HG03354 (cell line): Measurements from ENCODE around the gene NIBAN1.

ENCODE experiments used
- ATAC-seq: cut with Tn5 transposase; IDR thresholded peaks from one replicate; pipeline ENCODE4 v1.9.1; 2021; ENCODE audit warnings: mild to moderate bottlenecking; ENCODE audit not compliant: unreplicated experiment, poor library complexity, severe bottlenecking

Gene NIBAN1

DNA sequence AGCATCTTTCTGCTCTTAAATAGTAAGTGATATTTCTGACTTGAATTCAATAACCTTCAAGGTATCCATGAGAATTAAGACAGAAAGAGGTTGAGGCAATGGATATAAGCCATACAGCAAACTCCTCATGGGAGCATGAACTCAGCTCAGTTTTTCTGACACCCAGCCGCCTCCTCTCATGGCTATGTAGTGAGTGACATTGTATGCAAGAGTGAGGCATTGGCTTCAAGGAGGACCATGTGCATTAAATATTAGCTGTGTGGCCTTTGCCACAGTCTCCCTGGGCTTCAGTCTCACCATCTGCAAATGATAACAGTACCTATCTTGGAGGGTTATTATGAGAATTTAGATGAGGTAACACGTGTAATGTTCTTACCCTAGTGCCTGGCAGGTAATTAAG lies 23.4 kb downstream of the NIBAN1 start:
- ATAC-seq, result no peak

DNA sequence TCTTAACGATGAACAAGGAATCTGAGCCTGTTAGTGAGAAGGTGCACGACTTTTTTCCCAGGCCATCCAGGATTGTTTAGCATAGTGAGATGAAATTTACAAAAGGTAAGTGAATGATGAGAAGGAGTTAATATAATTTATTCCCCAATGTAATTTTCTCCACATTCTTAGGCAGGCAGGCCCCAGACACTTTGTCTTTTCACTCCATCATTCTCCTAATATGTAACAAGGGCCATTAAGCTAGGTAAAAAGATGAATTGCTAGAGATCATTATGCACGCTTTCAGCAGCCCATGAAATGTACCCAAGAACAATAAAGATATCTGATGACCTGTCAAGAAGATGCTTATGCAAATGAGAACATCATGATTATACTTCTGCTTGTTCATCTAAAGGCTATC lies 24.1 kb downstream of the NIBAN1 start:
- no peak for ATAC-seq

DNA sequence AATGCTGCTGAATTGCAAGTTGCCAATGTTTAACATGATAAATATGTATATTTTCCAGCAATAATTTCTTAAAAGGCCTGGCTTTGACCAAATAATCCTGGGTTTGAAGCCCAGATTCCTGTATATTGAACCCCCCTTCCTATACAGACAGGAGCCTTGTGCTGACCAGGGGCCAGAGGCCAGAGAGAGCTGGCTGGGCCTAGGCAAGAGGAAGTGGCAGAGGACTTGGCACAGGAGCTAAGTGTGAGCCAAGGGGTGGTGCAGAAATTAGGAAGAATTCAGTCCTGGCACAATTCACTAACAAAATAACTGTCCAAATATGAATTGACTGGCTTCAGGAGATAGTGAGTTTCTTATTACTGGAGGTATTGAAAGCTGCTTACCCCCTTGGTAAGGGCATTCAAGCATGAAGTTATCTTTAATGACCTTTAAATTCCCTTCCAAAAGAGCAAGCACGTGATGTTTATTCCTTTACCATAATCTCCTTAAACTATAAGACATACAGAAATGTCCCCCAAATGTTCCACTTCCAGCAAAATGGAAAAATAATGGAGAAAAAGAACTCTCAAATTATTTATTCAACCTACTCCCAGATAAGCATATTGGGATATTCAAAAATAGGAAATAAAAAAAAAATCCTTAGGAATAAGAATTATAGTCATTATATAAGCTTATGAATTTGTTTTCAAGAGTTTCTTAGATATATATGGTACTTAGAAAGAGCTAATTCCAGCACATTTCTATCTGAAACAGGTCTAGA lies 26.6 kb downstream of the NIBAN1 start:
- no peak for ATAC-seq

DNA sequence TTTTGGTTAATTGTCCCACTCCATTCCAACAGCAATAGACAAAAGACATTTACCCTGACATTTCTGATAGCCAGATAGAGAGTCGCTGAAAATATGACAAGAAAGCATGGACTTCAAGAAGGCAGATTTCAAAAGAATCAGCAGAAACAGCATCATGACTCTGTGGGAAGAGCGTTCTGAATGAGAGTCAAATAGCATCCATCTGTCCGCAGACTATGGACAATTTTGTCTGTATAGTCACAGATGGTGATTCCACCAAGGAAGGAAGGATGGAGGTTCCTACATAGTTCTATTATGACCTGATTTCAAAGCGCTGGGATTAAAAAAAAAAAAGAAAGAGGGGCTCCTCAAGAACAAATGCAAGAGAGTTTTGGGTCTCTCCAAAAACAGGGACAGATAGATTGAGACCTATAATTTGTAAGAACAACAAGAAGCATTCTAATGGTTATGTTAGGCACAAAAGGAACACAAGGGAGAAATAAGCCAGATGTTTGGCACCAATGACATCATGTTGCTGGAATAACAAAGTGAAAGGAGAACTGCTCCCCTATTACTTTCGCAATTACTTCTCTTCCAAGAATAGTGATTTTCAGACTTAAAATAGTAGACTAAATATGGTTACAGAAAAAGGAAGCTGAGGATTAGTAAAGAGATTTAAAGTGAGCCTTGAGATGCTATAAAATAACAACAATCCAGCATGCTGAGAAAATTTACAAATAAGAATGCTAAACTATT lies 28.5 kb downstream of the NIBAN1 start:
- peak; percentile 49 for ATAC-seq

DNA sequence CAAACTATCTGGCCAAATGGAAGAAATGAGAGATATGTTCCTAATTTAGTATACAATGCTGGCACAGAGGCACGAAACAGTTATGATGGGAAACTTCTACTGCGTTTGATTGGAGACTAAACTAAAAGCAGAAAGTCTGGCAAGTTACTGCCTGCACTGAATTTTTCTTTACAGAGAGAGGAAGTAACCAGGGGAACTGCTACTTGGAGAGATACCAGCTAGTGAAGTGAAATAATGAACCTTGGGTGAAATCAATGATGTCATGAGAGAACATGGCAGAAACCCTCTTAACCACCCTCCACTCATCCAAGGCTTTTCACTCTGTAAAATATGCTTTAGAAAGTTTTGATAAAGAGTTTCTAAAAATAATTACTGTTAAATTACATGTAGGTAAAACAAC lies 29.3 kb downstream of the NIBAN1 start:
- ATAC-seq, result peak; percentile 59

DNA sequence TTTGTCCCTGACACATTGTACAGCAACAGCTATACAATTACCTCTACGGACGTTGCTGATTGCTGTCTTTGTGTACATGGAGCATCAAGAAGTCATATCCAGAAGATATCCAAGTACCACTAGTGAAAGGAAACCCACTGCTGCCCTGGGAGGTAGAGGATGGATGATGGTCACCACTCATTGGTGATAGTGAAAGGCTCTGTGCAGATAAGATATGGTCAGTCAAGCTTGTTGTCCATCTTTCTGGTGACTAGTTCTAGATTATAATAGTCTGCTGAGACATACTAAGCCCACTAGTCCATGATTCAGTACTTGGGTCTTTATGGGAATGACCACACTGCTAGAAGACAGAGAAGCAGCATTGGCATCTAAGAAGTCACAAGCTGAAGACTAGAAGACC lies 30.3 kb downstream of the NIBAN1 start:
- ATAC-seq, result no peak

DNA sequence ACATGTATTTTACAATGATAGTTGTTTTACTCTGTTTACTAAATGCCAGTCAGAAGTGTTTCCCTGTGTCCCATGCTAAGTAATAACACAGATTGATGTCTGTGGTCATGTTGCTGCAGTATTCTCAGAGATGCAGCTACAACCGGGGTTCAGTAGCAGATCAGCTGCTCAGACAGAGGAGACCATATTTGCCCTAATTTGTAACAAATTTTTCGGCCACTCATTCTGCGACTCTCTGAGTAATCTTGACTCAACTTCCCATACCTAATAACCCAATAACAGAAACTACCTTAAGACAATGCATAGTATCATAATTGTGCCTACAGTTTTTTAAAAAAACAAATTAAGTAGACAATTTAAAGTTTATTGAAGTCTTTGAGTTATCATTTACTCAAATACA lies 32.6 kb downstream of the NIBAN1 start:
- peak; percentile 73 for ATAC-seq

DNA sequence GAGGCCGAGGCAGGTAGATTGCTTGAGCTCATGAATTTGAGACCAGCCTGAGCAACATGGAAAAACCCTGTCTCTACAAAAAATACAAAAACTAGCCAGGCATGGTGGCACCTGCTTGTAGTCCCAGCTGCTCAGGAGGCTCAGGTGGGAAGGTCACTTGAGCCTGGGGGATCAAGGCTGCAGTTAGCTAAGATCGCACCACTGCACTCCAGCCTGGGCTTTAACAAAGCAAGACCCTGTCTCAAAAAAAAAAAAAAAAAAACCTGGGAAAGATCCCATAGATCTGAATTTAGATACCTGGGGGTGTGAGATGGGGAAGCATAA lies 32.9 kb downstream of the NIBAN1 start:
- peak; percentile 24 for ATAC-seq

DNA sequence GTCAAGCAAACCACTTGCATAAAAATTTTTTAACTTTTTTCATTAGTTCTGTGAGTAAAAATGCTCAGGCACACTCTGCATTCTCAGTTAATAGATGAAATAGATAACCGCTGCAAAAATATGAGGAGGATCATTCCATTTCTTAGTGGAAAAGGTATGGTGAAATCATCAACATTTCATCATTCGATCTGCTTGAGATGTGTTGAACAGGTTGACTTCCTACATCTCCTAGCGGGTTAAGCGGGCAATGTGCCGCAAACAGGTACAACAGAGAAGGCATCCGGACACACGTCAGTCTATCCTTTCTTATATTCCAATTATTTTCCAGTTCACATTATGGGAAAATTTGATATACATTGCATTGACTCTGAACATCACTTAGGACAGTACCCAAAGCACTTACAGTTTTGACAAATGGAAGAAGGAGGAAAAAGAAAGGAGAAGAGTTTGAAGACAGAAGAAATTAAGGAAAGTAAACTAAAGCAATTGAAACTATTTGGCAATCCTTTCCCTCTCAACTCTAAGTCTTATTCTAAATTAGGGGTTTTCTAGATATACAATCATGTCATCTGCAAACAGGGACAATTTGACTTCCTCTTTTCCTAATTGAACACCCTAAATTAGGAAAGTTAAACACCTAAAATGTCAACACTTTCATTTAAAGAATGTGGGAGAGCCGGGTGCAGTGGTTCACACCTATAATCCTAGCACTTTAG lies 33.5 kb downstream of the NIBAN1 start:
- ATAC-seq, result no peak

DNA sequence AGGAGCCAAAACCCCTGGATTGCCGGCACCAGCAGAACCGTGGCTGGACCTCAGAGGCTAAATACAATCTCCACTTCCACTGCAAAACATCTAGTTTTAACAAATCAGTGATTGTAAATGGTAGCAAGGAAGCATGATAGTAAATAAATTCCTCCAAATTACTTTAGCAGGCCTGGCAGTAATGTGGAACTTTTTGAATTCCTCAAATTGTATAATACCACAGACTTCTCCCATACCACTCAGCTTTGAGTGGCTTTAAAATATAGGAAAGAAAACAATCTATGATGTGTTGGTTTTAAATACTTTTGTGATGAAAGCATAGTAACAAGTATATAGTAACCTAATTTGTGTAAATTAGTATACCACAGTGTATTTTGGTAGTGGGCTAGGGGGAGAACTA lies 34.1 kb downstream of the NIBAN1 start:
- no peak for ATAC-seq

DNA sequence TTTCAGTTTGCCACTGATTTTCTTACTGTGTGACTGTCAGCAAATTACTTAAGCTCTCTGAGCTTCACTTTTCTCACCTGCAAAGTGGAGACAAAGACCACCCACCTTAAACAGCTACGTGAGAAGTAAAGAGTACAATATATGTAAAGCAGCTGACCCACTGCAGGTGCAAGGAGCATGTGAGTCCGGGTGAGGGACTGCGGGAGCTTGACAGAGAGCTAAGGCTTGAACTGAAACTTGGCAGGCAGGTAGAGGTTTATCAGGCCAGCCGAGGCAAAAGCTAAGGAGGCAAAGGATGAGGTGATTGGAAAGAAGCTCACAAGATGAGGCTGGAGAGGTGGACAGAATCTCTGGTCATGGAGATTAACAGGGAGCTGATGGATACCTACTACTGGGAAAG lies 36.6 kb downstream of the NIBAN1 start:
- no peak for ATAC-seq

DNA sequence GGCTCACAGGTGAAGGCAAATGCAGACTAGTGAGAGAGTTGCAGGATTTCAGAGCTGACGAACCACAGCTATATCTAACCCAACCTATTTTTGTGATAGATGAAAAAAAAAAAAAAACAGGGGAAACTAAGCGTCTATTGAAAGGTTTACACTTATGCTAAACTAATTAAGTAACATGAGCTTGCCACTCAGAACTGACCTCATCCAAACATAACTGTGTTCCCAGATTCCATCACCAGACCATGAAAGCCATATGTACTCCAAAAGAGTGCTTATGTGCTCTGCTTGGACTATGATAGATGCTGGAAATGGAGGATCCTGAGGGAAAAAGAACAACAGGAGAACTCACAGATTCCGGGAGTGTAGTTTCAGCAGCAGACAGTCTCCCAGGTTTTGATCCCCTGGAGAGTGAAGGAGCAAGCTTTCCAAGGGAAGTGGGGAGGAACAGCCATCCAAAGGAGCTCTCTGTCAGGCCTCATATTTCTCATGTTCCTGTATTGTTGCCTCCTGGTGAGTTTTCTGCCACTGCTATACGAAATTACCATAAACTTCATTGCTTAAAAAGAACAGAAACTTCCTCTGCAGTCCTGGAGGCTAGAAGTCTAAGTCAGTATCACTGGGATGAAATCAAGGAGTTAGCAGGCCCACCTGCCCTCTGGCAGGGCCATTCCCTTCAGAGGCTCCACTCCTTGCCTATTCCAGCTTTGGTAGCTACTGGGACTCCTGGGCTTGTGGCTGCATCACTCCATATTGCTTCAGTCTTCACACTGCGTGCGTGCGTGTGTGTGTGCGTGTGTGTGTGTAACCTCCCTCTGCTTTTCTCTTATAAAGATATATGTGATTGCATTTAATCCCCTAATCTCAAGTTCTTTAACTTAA lies 38.1 kb downstream of the NIBAN1 start:
- ATAC-seq, result no peak

DNA sequence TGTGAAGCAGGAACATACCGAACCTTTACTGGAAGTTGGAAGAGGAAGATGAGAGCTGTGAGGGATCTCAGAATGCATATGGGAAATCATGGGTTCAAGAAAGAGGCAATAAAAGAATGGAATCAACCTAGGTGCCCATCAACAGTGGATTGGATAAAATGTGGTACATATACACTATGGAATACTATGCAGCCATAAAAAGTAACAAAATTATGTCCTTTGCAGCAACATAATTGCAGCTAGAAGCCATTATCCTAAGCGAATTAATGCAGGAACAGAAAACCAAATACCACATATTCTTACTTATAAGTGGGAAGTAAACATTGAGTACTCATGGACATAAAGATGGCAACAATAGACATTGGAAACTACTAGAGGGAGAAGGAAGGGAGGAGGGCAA lies 40.4 kb downstream of the NIBAN1 start:
- ATAC-seq, result no peak

DNA sequence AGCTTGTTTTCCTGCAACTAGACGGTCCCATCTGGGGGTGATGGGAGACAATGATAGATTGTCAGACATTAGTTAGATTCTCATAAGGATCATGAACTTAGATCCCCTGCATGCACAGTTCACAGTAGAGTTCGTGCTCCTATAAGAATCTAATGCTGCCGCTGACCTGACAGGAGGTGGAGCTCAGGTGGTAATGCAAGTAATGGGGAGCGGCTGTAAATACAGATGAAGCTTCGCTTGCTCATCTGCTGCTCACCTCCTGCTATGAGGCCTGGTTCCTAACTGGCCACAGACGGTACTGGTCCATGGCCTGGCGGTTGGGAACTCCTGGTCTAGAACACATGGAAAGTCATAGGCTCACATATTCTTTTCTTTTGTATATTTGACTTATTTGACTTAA lies 42.0 kb downstream of the NIBAN1 start:
- no peak for ATAC-seq

DNA sequence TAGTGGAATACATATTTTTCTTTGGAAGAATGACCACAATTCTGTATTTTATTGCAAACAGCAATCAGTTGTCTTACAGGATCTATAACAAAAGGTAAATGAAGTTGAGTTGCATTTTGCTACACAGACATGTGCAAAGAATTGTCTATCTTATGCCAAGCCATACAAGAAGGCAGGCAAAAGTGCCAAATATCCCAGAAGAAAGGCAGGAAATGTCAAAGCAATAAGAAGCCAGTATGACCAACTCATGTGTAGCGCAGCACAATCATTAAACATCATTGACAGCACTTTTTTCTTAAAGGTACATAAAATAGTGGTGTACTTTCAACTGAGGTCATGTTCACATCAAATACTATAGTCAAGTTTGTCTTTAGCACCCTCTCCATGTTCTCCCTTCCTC lies 42.7 kb downstream of the NIBAN1 start:
- ATAC-seq, result no peak

DNA sequence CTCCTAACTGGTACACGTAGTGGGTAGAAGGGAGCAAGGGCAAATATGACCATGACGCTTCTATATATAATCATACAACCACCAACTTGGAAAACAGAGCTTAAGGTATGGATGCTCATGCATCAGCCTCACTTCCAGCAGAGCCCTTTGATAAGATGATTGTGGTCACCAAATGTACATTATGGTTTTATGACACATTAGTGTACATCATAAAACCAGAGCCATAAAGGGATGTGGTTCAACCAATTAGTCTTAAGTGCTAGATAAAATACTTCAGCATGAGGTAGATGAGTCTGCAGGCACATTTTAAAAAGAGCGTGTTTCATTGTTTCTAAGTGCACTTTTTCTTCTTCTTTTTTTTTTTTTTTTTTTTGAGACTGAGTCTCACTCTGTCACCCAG lies 43.7 kb downstream of the NIBAN1 start:
- ATAC-seq, result no peak

DNA sequence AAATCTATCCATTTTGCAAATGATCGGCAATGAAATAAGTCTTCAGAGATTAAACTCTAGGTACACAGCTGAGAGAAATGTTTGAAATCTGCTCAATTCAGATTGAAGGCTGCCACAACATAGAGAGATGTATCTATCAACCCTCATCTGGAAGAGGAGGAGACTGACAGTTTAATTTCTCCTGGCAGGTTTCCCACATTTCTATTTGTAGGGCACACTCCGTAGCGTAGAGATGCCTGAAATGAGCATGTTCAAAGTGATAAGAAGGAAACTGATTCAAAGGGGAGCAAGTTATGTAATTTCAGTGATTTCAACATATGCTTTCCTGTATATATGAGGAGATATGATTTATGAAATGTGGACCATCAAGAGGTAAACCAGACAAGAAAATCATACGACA lies 44.1 kb downstream of the NIBAN1 start:
- no peak for ATAC-seq

DNA sequence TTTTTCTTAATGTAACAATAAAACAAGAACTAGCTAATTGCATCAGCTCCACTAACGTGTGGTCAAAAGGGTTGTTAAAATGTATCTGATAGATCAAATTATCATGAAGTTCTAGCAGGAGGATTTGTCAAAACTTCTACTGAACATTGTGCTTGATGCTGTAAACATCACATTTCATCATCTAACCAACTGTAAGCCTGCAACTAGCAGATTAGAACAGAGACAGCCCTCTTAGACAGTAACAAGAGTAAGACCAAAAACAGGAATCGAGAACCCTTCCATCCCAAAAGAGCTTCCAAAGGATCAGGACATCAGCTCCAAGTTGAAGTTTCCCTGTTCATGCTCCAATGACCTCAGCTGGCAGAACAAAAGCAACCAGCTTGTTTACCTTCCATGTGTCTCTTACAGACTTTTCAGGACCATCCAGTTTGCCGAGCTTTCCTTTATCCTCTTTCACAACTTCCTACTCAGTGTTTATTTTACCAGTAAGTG lies 44.6 kb downstream of the NIBAN1 start:
- ATAC-seq, result no peak

DNA sequence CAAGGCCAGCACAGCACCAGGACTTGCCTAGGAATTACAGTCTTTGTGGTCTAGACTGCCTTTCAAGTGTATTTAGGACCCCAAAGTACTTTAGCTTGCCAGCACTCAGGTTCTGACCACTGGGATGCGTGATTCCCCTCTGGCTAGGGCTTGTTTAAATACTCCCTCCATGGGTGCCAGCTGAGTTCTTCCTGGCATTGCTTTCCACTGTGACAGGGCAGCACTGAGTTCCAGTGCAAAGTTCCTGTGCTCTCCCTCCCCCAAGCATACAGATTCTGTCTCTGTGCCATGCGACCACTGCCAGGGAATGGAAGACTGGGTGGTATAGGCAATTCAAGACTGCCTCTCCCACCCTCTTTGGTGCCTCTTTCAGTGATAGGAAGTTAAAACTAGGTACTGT lies 45.9 kb downstream of the NIBAN1 start:
- ATAC-seq, result no peak
